Central memory CD8-positive, alpha-beta T cell (primary cell): ENCODE results near the gene NRG3.

Experiments
- ATAC-seq: fragments of 150-1000 bp; cut with Tn5 transposase; replicated peaks from 2 replicates; pipeline ENCODE4 v1.10.0; 2022; ENCODE audit warnings: mild to moderate bottlenecking, moderate FRiP score, moderate number of reproducible peaks; ENCODE audit not compliant: poor library complexity, severe bottlenecking; ENCODE audit errors: extremely low read depth
- DNase-seq, 2 donors: peaks; one replicate each; pipeline ENCODE4 v3.0.0; 2021; ENCODE audit warnings: low spot score in 2 of 2
- H3K27ac Mint-ChIP-seq: one replicate; pipeline ENCODE4 v1.8.0; 2022; ENCODE audit warnings: low read depth, mild to moderate bottlenecking, moderate library complexity, mixed read lengths
- H3K27me3 Mint-ChIP-seq: one replicate; pipeline ENCODE4 v1.8.0; 2022; ENCODE audit warnings: mixed read lengths
- H3K36me3 Mint-ChIP-seq: one replicate; pipeline ENCODE4 v1.8.0; 2022; ENCODE audit warnings: mild to moderate bottlenecking, moderate library complexity, mixed read lengths; ENCODE audit not compliant: insufficient read depth
- H3K4me1 Mint-ChIP-seq: one replicate; pipeline ENCODE4 v1.8.0; 2022; ENCODE audit warnings: mixed read lengths
- H3K4me3 Mint-ChIP-seq: one replicate; pipeline ENCODE4 v1.8.0; 2022; ENCODE audit warnings: mild to moderate bottlenecking, moderate library complexity, mixed read lengths
- H3K9me3 Mint-ChIP-seq: one replicate; pipeline ENCODE4 v1.8.0; 2022; ENCODE audit warnings: mixed read lengths

The NRG3 gene

DNA sequence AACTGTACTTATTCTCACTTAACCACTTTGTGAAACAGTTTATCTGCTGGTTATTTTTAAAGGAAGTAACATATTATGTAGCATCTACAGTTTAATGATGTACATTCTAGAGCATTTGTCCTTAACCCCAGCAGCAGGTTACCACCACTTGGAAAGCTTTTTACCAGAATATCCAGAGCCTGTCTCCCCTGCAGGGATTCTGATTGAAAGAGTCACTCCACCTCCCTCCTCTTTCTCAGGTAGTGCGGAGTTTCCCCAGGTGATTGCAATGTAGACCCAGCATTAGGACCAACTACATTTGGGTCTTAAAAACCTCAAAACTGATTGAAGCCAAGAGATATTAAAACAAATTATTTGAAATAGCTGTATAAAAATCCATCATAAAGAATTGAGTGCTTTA is 53.1 kb downstream of the NRG3 start:
- no peak overlapping the region for H3K4me3 Mint-ChIP-seq
- no peaks in the 10 kb centered on the region for H3K36me3 Mint-ChIP-seq
- H3K27ac Mint-ChIP-seq, result no peak overlapping the region
- DNase-seq (no peak), ATAC-seq (no peak)
- H3K27me3 Mint-ChIP-seq, result no peaks in the 10 kb centered on the region
- H3K4me1 Mint-ChIP-seq, result no peaks in the 10 kb centered on the region
- peaks cover 22% of the 10 kb centered on the region for H3K9me3 Mint-ChIP-seq

DNA sequence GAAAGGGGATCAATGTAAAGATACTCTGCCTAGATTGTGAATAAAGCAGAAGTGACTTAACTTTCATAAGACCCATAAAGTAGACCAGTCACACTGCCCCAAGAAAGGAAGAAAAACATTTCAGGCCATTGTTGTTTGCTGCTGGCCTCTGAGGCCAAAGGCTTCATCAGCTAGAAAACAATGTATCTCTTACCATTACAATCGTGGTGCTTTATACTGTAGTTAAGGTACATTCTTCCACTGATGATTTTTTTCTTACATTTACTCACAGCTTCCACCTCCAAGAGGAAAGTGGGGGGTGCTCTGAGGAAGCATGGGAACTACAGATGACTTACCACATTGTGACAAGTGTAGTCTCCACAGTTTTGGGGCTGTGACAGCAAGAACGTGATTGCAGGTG is 68.6 kb downstream of the NRG3 start:
- Mint-ChIP-seq H3K9me3 (peaks cover 13% of the 10 kb centered on the region), H3K27me3 (no peaks in the 10 kb centered on the region), H3K4me3 (no peak overlapping the region), H3K4me1 (no peaks in the 10 kb centered on the region), H3K36me3 (no peaks in the 10 kb centered on the region), H3K27ac (no peak overlapping the region)
- no peak for ATAC-seq
- no peak for DNase-seq

DNA sequence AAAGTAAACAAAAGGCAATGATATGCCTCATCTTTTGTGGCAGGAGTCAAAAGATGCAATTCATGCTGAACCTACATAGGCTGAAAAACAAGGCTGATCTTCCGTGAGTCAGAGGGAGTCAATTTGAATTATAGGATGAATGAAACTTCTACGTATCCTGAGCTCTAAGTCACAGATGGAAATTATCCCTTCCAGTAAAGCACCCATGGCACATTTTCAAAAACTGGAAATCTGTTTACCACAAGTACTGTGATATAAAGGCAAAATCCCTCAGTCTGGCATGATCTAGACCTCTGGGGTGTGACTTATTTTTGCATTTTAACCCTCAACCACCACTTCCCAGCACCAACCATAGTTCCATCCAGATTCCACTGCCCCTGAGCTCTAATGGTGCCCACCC is 69.6 kb downstream of the NRG3 start:
- Mint-ChIP-seq H3K4me3 (no peak overlapping the region), H3K27ac (no peak overlapping the region), H3K9me3 (peaks cover 13% of the 10 kb centered on the region), H3K4me1 (no peaks in the 10 kb centered on the region), H3K27me3 (no peaks in the 10 kb centered on the region), H3K36me3 (no peaks in the 10 kb centered on the region)
- DNase-seq (no peak), ATAC-seq (no peak)

DNA sequence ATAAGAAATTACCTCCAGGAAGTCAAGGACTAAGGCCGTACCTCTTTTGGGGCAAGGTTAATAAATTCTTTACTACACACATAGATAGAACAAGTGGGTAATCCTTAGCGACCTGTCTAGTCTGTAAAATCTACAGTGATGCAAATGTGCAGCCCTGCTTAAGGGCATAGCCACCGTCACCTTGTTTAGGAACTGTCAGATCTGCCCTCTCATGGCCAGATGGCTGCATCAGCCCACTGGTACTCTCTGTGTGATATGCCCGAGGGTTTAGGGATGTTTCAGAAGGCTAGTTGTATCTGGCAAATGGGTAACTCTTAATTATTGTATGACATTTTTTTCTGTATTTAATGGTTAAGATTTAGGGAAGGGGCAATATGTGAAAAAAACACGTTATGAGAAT is 74.3 kb downstream of the NRG3 start:
- Mint-ChIP-seq H3K9me3 (peaks cover 19% of the 10 kb centered on the region), H3K27ac (no peak overlapping the region), H3K4me1 (no peaks in the 10 kb centered on the region), H3K4me3 (no peak overlapping the region), H3K27me3 (no peaks in the 10 kb centered on the region), H3K36me3 (no peaks in the 10 kb centered on the region)
- no peak for DNase-seq
- no peak for ATAC-seq

DNA sequence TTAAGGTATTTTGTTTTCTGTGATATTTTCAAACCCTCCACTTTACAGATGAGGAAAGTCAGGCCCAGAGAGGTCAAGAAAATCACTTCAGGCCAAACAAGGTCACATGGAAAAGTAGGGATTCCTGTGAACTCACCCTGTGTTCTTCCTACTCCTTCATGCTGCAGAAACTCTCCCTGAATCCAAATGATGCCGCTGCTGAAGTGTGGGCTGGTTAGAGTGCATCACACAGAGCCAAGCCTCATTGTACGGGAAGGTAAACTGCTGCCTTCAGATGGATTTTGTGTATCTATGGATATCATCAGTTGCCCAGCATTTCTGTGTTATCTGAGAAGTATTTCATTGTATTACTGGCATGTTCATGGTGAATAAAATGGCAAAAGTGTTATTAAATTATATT is 75.4 kb downstream of the NRG3 start:
- H3K9me3 Mint-ChIP-seq, result peaks cover 13% of the 10 kb centered on the region
- no peaks in the 10 kb centered on the region for H3K27me3 Mint-ChIP-seq
- DNase-seq (no peak), ATAC-seq (no peak)
- H3K4me3 Mint-ChIP-seq, result no peak overlapping the region
- H3K4me1 Mint-ChIP-seq, result no peaks in the 10 kb centered on the region
- H3K36me3 Mint-ChIP-seq, result no peaks in the 10 kb centered on the region
- H3K27ac Mint-ChIP-seq, result no peak overlapping the region

DNA sequence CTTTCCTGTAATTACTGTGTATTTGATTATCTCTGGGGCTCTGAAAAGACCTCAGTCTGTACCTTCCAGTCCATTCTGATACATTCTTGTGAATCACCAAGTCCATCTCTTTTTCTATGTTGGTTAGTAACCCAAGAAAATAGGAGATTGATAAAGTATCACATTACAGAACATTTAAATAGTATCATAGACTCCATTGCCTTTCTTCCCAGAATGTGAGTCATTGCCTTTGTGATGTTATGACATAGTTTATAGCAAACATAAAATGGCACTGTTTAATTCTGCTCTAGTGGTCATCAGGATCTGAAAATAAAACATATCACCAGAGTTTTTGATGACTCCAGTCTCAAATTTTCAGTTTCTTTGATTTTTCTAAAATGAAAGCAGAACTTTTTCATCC is 78.4 kb downstream of the NRG3 start:
- no peaks in the 10 kb centered on the region for H3K36me3 Mint-ChIP-seq
- H3K4me3 Mint-ChIP-seq, result no peak overlapping the region
- H3K4me1 Mint-ChIP-seq, result no peaks in the 10 kb centered on the region
- ATAC-seq, result no peak
- no peaks in the 10 kb centered on the region for H3K27me3 Mint-ChIP-seq
- no peak overlapping the region for H3K27ac Mint-ChIP-seq
- DNase-seq, result no peak
- peaks cover 12% of the 10 kb centered on the region for H3K9me3 Mint-ChIP-seq

DNA sequence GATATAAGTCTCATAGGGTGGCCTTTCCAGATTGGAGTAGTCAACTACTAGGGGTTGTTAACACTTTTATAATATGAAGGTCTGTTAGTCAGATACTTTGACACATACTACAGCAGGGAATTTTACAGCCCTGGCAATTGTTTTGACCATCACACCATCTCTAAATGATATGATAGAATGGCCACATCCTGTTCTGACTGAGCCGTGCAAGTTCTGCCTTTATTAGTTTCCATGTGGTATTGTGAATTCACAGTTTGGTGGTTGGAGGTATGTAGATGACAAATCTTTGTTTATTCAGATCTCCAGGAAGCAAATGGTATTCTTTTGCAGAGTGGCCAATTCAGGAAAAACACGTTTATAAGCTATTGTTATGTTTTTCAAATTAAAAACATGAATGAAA is 83.0 kb downstream of the NRG3 start:
- Mint-ChIP-seq H3K4me3 (no peak overlapping the region), H3K4me1 (no peaks in the 10 kb centered on the region), H3K36me3 (no peaks in the 10 kb centered on the region), H3K27me3 (no peaks in the 10 kb centered on the region), H3K27ac (no peak overlapping the region), H3K9me3 (peaks cover 6% of the 10 kb centered on the region)
- DNase-seq (no peak), ATAC-seq (no peak)

DNA sequence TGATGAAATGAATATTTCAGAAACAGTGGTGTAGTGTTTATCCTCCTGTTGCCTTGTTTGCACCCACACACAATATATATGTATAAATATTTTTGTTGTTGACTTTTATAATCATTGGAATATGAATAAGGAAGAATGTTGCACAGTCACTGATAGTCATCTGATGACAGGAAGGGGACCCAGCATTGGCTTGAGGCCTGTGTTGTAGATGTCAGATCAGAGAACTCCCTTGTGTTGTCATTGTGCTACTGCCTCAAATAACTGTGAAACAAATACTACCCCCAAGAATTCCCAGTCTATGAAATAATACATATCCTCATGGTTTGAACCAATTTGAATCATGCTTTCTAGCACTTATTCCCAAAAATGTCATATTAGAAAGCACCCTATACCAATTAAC is 84.0 kb downstream of the NRG3 start:
- Mint-ChIP-seq H3K4me3 (no peak overlapping the region), H3K9me3 (peaks cover 6% of the 10 kb centered on the region), H3K27me3 (no peaks in the 10 kb centered on the region), H3K27ac (no peak overlapping the region), H3K36me3 (no peaks in the 10 kb centered on the region), H3K4me1 (no peaks in the 10 kb centered on the region)
- no peak for ATAC-seq
- no peak for DNase-seq

DNA sequence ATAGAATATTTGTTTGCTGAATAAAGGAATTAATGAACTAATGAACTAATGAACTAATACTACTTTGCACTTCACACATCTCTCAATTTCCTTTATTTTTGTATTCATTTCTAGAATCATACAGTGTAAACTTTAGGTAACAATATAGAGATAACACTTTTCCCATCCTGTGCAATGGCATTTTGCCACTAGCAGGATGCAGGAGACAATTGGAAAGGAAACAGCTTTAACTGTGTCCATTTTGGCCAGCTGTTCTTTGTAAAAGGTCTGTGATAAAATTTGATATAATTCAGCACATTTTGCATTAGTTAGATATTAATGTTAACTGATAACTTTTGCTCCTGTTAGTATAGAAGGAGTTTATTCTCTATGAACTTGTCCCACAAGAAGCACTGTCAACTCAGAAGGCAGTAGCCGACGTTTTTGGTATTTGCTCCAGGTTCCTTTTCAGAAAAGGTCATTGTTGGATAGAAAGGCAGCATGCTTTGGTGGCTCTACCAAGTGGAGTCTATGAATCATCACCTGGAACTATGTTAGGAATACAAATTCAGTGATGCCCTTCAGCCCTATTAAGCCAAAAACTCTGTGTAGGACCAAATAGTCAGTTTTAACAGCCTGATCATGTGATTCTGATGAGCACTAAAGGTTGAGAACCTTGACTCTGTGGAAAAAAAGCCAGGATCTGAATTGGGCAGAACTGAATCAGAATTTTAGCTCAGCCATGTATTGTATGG is 86.6 kb downstream of the NRG3 start:
- Mint-ChIP-seq H3K27me3 (no peaks in the 10 kb centered on the region), H3K27ac (no peak overlapping the region), H3K9me3 (peaks cover 3% of the 10 kb centered on the region), H3K4me1 (no peaks in the 10 kb centered on the region), H3K4me3 (no peak overlapping the region), H3K36me3 (no peaks in the 10 kb centered on the region)
- ATAC-seq (no peak), DNase-seq (no peak)

DNA sequence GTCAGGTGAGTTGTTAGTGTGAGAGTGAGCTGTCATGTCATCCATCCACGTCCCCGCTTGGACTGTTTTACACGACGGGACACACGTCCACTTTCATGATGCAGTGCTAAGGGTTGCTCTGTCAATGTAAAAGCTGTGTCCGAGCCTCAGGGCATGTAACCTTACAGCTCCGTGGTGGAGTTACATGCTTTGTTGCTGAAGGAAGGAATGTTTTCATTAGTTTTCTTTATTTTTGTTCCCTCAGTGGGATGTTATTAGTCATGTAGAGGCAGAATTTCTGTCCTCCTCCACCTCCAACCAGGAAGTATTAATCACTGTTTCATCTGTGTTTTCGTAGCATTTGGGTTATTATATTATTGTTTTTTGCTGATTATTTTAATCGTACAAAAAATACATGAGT is 88.6 kb downstream of the NRG3 start:
- no peaks in the 10 kb centered on the region for H3K36me3 Mint-ChIP-seq
- H3K27ac Mint-ChIP-seq, result no peak overlapping the region
- H3K4me3 Mint-ChIP-seq, result no peak overlapping the region
- H3K4me1 Mint-ChIP-seq, result no peaks in the 10 kb centered on the region
- H3K27me3 Mint-ChIP-seq, result no peaks in the 10 kb centered on the region
- ATAC-seq (no peak), DNase-seq (no peak)
- H3K9me3 Mint-ChIP-seq, result no peaks in the 10 kb centered on the region

DNA sequence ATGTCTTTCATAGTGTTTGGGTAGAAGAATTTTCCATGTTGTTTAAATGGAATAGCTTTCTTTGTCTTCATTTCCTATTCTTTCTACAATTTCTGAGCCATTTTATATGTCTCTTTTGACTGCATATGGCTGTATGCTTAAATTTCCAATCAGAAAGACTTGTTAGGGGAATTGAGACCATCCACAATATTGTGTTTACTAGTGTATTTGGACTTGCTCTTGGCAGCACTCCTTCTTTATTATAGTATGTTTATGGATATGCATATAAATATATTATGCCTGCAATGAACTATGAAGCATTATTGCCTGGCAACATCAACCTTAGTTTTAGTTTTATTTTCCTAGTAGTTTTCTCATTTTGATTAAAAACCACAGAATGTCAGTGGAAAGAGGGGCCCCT is 92.7 kb downstream of the NRG3 start:
- H3K27ac Mint-ChIP-seq, result no peak overlapping the region
- no peak for ATAC-seq
- H3K4me3 Mint-ChIP-seq, result no peak overlapping the region
- H3K36me3 Mint-ChIP-seq, result no peaks in the 10 kb centered on the region
- H3K9me3 Mint-ChIP-seq, result peaks cover 16% of the 10 kb centered on the region
- no peak for DNase-seq
- no peaks in the 10 kb centered on the region for H3K27me3 Mint-ChIP-seq
- no peaks in the 10 kb centered on the region for H3K4me1 Mint-ChIP-seq

DNA sequence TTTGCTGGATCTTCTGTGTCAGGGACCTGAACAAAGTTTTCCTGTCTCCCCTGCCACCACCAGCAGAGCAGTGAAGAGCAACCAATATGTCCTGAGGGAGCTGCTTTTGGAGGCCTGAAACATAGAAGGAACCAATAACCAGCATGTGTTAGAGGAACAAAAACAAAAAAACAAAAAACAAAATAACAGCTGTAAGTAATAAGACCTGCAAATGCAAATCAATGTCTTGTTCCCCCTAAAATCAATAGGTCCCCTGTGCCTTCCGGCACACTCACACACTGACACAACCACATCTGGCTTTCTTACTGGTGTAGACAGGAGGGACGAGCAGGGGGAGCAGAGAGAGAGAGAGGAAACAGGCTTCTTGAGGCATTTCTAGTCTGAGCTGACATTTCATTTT is 94.1 kb downstream of the NRG3 start:
- H3K27me3 Mint-ChIP-seq, result no peaks in the 10 kb centered on the region
- H3K36me3 Mint-ChIP-seq, result no peaks in the 10 kb centered on the region
- ATAC-seq, result no peak
- no peaks in the 10 kb centered on the region for H3K4me1 Mint-ChIP-seq
- DNase-seq, result no peak
- no peak overlapping the region for H3K27ac Mint-ChIP-seq
- no peak overlapping the region for H3K4me3 Mint-ChIP-seq
- H3K9me3 Mint-ChIP-seq, result peaks cover 22% of the 10 kb centered on the region

DNA sequence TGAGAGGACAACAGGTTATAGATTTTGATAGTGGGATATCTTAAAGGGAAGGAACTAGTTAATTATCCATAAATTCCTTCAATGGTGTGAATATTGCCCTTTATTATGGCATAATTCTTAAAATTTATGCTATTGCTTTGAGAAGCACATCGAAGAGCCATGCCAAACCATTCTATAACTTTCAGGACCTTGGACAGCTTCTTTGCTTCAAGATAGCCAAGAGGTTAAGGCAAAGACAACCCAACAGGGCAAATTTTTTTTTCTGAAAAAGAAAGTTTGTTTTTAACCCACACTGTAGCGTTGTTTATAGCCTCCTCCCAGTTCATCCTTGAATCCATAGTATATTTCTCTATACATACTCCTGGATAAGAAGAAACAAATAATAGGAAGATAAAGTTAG is 103.2 kb downstream of the NRG3 start:
- no peak for ATAC-seq
- no peak overlapping the region for H3K4me3 Mint-ChIP-seq
- no peak for DNase-seq
- H3K9me3 Mint-ChIP-seq, result peaks cover 16% of the 10 kb centered on the region
- H3K36me3 Mint-ChIP-seq, result no peaks in the 10 kb centered on the region
- H3K27ac Mint-ChIP-seq, result no peak overlapping the region
- H3K27me3 Mint-ChIP-seq, result no peaks in the 10 kb centered on the region
- H3K4me1 Mint-ChIP-seq, result no peaks in the 10 kb centered on the region

DNA sequence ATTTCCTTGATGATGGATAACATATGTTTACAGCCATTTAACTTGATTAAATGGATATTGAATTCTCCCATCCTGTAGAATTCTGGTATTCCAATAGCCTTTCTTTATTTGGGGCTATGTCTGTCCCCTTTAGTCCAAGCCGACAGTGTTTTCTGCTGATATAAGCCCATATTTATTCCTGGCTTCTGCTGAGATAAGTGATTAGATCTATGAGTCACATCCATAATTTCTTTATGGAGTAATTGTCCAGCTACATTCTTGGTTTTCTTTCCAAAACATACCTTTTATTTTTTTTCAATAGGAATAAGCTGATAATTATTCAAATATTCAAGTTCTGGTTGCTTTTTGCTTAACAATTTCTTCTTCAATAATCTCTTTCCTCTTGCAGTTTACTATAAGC is 106.7 kb downstream of the NRG3 start:
- Mint-ChIP-seq H3K9me3 (peaks cover 11% of the 10 kb centered on the region), H3K4me1 (no peaks in the 10 kb centered on the region)
- ATAC-seq, result no peak

More for the DNA sequence above, 106.7 kb downstream of the NRG3 start:
- no peaks in the 10 kb centered on the region for H3K36me3 Mint-ChIP-seq
- H3K27me3 Mint-ChIP-seq, result no peaks in the 10 kb centered on the region
- no peak overlapping the region for H3K4me3 Mint-ChIP-seq
- H3K27ac Mint-ChIP-seq, result no peak overlapping the region
- DNase-seq, result no peak
